OCI-LY3 (cell line): Measurements from ENCODE around the gene TAAR8.
"Not testable (repeated sequence)": the region's sequence is repeated elsewhere in the genome, so short reads cannot be mapped to it uniquely, and the experiment has no call there.

Experiments
- H2AFZ ChIP-seq: fragments of 200-600, 300-600 bp; shearing (Covaris generic); 2 replicates; pipeline ENCODE4 v1.6.0; 2014; ENCODE audit warnings: antibody characterized with exemption, low read depth, low read length
- H3K27ac ChIP-seq: fragments of 200-600, 300-600 bp; sonication (generic); 2 replicates; pipeline ENCODE4 v1.5.1; 2014; ENCODE audit warnings: mild to moderate bottlenecking, low read length, moderate library complexity, mixed read lengths
- H3K27me3 ChIP-seq: fragments of 200-600, 300-600 bp; sonication (generic); 2 replicates; pipeline ENCODE4 v1.6.1; 2014; ENCODE audit warnings: low read depth, low read length, mixed read lengths
- H3K36me3 ChIP-seq: fragments of 200-600, 300-600 bp; sonication (generic); replicated peaks from 2 replicates; pipeline ENCODE3; 2014; ENCODE audit warnings: low read depth, low read length, mixed read lengths
- H3K4me1 ChIP-seq: fragments of 300-600, 200-600 bp; sonication (generic); 2 replicates; pipeline ENCODE4 v1.6.1; 2014; ENCODE audit warnings: low read length, mixed read lengths
- H3K4me2 ChIP-seq: fragments of 200-600, 300-600 bp; sonication (generic); 2 replicates; pipeline ENCODE4 v1.6.1; 2014; ENCODE audit warnings: low read length, mixed read lengths
- H3K4me3 ChIP-seq: fragments of 300-600, 200-600 bp; sonication (generic); 2 replicates; pipeline ENCODE4 v1.5.1; 2014; ENCODE audit warnings: antibody characterized with exemption, mild to moderate bottlenecking, low read length, moderate library complexity
- H3K79me2 ChIP-seq: fragments of 300-600, 200-600 bp; shearing (Covaris generic); 2 replicates; pipeline ENCODE4 v1.6.1; 2014; ENCODE audit warnings: mild to moderate bottlenecking, low read length, mixed read lengths
- H3K9ac ChIP-seq: fragments of 300-600, 200-600 bp; shearing (Covaris generic); 2 replicates; pipeline ENCODE4 v1.6.0; 2014; ENCODE audit warnings: mild to moderate bottlenecking, low read length, moderate library complexity
- H3K9me3 ChIP-seq: fragments of 200-600, 300-600 bp; shearing (Covaris generic); 2 replicates; pipeline ENCODE4 v1.6.1; 2014; ENCODE audit warnings: low read length, mixed read lengths; ENCODE audit not compliant: insufficient read depth
- H4K20me1 ChIP-seq: fragments of 200-600, 300-600 bp; sonication (generic); 2 replicates; pipeline ENCODE4 v1.6.1; 2016; ENCODE audit warnings: low read length, mixed read lengths; ENCODE audit not compliant: insufficient read depth
- EZH2phosphoT487 ChIP-seq: fragments of 200-600 bp; shearing (Covaris generic); IDR thresholded peaks from 2 replicates; pipeline ENCODE4 v1.6.1; 2018; ENCODE audit warnings: antibody characterized with exemption, mixed run types, low read depth
- TF ChIP-seq, protein P1 (sequence below): fragments of 200-600, 300-600 bp; sonication (generic); IDR thresholded peaks from 2 replicates; pipeline ENCODE4 v1.5.1; 2014; ENCODE audit warnings: antibody characterized with exemption, low read length, low read depth

Gene TAAR8

GRCh38 chr6:132598473-132598872 lies 46.0 kb downstream of the TAAR8 start:
- Histone ChIP-seq H2AFZ (peak overlapping the region; percentile 55; the same call in 1 of the 2 replicates), H3K36me3 (no peaks in the 10 kb centered on the region), H3K9ac (no peak overlapping the region), H4K20me1 (no peaks in the 10 kb centered on the region), H3K79me2 (no peaks in the 10 kb centered on the region), H3K4me1 (no peaks in the 10 kb centered on the region), H3K4me3 (no peak overlapping the region), H3K27me3 (no peaks in the 10 kb centered on the region), H3K9me3 (no peaks in the 10 kb centered on the region), H3K27ac (no peak overlapping the region), H3K4me2 (peak overlapping the region; percentile 59)
- TF ChIP-seq, protein P1, sequence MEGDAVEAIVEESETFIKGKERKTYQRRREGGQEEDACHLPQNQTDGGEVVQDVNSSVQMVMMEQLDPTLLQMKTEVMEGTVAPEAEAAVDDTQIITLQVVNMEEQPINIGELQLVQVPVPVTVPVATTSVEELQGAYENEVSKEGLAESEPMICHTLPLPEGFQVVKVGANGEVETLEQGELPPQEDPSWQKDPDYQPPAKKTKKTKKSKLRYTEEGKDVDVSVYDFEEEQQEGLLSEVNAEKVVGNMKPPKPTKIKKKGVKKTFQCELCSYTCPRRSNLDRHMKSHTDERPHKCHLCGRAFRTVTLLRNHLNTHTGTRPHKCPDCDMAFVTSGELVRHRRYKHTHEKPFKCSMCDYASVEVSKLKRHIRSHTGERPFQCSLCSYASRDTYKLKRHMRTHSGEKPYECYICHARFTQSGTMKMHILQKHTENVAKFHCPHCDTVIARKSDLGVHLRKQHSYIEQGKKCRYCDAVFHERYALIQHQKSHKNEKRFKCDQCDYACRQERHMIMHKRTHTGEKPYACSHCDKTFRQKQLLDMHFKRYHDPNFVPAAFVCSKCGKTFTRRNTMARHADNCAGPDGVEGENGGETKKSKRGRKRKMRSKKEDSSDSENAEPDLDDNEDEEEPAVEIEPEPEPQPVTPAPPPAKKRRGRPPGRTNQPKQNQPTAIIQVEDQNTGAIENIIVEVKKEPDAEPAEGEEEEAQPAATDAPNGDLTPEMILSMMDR: peak; percentile 56
- TF ChIP-seq EZH2phosphoT487: no peak

DNA sequence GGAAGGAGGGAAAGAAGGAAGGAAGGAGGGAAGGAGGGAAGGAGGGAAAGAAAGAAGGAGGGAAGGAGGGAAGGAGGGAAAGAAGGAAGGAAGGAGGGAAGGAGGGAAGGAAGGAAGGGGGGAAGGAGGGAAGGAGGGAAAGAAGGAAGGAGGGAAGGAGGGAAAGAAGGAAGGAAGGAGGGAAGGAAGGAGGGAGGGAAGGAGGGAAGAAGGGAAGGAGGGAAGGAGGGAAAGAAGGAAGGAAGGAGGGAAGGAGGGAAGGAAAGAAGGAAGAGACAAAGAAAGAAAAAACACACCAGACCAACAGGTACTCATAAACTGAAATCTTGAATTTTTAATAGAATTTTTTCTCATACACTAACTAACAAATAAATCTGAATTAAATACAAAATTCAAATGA lies 48.4 kb downstream of the TAAR8 start:
- not testable (repeated sequence) for H3K27ac ChIP-seq, H2AFZ ChIP-seq, H3K4me3 ChIP-seq, H3K36me3 ChIP-seq, H3K9ac ChIP-seq, H3K27me3 ChIP-seq, H4K20me1 ChIP-seq, H3K9me3 ChIP-seq, H3K79me2 ChIP-seq, H3K4me2 ChIP-seq, H3K4me1 ChIP-seq
